Activated gamma-delta T cell treated with Interleukin-2 at 50 U/mL for 16 hours (primary cell): ENCODE results near the gene COL4A1.

Experiments used
- DNase-seq: peaks from one replicate; pipeline ENCODE4 v3.0.0-alpha.2; 2020

COL4A1 gene

DNA sequence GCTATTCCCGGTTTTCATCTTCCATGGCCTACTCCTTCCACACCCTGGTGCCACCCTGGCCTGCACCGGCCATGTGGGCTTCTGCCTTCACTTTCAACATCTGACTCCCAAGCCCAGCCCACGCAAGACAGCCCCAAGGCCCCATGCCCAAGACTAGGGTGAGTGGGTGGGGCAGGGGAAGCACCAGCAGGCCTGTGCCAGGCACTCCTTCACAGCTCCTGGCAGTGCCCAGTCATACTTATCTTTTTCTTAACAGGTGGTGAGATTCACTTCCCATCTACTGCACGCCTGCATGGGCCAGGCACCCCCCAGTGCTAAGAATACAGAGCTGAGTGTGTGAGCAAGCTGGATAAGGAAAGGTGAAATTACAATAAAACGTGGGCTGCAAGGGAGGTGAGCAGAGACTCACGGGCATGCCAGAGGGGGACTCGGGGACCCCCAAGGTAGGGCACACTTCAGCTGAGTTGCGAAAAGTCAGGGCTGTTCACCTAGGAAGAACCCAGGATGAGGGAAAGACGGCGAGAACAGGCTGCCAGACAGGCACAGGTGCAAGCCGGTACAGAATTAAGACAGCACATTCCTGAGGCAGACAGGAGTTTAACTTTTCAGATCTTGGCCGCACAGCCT is 55.7 kb downstream of the COL4A1 start:
- no peak for DNase-seq

DNA sequence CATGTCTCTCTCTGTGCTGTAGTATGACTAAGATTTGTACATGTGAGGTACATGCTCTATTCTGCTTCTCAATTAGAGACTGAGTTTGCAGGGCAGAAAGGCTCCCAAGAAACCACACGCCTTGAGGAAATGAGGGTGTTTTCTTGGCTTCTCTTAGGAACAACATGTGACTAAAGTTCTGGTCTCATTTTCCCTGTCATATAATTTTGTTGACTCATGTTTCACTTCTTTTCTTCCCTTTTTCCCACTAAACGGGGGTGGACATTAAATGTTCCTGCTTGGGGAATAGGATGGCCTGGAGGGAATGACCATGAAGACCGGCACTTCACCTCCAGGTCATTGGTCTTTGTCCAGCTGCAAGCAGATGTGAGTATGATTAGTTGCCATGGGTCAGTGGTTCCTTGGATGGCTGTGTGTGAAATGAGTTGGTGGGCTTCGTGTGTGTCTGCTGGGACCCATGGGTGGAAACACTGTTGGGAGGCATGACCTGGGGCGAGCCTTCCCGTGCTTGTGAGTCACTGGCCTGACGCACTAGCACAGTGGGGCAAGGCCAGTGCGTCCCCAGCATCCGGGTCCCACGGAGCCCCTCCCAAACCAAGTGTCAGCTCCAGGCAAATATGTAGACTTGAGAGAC is 56.6 kb downstream of the COL4A1 start:
- DNase-seq = no peak

DNA sequence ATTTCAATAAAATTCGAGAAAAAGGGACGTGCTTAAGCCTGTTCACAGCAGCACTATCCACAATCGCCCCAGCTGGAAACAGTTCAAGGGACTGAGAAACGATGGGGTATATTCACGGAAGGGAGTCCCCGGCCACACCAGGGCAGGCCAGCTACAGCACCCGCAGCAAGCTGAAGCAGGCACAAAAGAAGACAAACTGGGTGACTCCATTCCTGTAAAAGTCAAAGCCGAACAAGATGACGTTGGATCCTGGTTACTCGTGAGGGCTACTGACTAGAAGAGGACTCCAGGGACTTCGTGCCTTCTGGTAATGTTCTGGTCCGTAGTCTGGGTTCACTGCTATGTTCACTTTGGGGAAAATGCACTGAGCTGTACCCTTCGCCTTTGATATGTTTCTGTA is 57.6 kb downstream of the COL4A1 start:
- no peak for DNase-seq

DNA sequence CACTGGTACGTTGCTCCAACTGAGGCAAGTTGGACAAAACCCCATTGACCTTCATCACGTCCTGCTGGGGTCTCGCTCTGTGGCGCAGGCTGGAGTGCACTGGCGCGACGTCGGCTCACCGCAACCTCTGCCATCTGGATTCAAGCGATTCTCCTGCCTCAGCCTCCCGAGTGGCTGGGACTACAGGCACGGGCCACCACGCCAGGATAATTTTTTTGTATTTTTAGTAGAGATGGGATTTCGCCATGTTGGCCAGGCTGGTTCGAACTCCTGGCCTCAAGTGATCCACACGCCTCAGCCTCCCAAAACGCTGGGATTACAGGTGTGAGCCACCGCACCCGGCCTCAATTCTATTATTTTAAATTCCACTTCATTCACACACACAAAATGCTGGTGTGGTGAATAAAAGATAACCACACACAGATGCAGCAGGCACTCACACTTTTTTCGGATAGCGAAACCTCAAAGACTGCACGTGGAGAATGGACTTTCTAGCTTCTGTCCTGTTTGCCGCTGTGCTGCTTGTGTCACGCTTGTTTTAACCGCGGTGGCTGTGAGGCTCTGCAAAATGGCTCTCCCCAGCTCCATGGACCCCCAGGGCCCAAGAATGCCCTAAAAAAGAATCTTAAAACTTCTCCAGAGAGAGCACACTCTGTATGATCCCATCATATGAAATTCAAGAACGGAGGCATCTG is 58.4 kb downstream of the COL4A1 start:
- no peak for DNase-seq

DNA sequence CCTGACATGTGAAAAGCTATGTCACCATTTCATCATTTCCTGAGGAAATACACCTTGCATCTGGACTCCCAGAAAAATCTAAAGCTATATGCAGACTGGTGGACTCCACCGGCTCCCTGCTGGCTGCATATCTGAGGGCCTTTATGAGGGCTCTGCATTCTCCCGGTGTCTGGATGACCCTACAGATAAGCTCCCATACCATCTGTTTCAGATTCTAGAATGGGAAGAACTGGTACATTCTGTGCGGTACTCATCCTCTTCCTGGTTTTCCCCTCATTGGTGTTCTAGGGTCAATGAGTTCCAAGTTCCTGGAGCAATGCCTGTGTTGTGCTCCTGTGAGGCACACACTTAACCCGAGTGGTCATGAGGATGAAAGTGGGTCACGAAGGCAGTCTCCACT is 60.4 kb downstream of the COL4A1 start:
- DNase-seq = no peak

DNA sequence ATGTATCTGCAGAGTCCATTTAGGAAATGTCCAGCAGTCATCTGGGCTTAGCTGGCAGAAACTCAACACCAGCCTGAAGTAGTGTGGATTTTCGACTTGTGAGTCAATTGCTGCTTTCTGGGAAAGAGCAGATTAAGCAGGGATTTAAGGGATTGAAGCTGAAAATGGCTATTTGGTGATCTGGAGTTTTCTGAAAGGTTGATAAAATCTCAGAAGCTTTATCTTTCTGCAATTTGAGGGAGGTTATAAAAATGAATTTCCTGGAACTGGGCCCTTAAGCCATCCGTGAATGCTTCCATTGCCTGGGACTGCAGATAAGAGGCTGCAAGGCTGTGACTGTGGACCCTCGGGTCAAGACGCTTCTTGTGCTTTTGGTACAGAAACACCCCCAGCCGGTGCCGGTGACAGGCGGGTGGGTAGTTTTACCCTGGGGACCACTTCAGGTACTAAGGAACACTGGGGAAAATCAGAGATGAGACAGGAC is 61.5 kb downstream of the COL4A1 start:
- no peak for DNase-seq

DNA sequence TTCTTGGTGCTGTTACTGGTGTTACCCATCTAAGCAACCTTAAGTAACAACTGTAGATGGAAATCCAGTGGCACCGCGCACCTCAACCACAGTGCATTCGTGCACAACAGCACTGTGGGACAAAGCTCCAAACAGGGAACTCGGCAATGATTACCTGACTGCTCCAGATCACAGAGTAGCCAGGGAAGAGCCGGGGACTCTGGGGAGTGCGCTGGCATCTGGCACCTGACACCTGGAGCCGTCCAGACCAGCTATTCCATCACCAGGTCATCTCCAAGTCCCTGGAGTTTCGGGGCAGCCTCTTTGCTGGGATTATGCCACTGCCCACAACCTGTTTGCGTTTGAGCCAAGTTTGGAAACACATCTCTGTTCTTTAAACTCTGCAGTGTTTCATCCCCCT is 62.0 kb downstream of the COL4A1 start:
- DNase-seq = no peak

DNA sequence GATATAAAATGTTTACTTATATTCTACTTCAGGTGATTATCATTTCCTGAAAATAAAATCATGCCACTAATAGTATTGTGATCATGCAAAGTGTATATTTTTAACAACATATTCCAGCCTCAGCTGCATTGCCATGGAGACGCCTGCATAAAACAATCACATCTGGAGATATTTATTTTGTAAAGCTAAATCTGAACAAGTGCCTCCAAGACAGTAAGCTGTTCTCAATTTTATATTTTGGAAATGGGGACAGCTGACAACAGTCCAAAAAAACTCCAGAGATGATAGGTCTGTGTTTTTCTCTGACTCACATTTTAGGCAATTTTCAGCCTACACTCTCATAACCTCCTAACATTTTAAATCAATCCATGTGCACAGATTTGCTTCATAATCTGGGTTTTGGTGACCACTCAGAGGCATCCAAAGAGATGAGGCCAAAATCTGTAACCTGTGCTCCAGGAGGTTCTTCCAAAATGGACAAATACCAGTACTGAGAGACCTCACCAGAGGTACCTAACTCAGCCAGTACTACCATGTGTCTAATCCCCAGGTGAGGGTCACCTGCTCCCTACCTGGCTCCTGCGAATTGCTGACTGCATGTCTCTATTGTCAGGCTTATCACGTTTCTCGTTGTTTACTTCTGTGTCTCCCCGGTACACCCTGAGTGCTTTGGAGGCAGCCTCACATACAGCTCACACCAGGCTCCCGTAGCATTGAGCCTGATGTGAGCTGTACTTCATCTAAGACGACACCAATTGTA is 62.7 kb downstream of the COL4A1 start:
- no peak for DNase-seq

DNA sequence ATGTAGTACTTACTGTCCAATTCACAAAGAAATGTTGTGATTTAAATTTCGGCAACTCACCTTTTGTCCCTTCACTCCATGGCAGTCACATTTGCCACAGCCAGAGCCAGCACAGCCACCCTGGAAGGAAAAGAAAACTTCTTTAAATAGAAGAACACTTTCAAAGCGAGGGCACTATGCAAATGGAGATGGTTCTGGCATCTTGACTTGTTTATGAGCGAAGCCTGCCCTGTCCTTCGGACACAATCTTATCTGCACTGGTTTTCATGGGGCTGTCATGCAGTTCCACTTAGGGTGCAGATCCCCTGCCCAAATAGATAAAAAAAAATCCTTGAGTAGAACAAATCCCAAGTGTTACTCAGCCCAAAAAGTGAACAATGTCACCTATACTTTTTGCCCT is 64.3 kb downstream of the COL4A1 start:
- no peak for DNase-seq

DNA sequence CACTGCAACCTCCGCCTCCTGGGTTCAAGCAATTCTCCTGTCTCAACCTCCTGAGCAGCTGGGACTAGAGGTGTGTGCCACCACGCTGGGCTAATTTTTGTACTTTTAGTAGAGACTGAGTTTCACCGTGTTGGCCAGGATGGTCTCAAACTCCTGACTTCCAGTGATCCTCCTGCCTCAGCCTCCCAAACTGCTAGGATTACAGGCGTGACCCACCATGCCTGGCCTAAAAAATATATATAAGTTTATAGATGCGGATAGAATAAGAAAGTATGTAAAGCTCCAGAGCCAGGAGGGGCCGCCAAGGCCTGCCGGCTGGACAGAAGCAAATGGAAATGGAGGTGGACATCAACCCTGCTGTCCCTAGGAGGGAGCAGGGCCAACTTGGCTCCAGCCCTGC is 66.0 kb downstream of the COL4A1 start:
- no peak for DNase-seq

DNA sequence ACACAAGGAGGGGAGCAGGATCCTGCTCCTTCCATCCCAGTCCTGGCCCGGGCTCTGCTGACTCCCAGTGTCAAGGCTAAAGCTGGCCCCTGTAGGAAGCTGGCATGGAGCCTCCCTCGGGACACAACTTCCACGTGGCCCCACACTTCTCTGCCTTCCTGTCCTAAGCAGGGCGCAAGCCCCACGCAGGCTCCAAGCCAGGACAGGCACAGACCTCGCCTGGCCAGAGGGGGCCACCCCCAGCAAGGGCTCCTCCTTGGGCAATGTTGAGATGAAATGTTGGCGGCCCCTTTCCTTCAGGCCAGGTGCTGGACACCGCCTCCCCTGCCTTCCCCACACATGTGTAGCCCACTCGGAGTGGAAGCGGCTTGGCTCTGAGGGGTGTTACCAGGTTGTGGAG is 66.6 kb downstream of the COL4A1 start:
- DNase-seq = no peak

DNA sequence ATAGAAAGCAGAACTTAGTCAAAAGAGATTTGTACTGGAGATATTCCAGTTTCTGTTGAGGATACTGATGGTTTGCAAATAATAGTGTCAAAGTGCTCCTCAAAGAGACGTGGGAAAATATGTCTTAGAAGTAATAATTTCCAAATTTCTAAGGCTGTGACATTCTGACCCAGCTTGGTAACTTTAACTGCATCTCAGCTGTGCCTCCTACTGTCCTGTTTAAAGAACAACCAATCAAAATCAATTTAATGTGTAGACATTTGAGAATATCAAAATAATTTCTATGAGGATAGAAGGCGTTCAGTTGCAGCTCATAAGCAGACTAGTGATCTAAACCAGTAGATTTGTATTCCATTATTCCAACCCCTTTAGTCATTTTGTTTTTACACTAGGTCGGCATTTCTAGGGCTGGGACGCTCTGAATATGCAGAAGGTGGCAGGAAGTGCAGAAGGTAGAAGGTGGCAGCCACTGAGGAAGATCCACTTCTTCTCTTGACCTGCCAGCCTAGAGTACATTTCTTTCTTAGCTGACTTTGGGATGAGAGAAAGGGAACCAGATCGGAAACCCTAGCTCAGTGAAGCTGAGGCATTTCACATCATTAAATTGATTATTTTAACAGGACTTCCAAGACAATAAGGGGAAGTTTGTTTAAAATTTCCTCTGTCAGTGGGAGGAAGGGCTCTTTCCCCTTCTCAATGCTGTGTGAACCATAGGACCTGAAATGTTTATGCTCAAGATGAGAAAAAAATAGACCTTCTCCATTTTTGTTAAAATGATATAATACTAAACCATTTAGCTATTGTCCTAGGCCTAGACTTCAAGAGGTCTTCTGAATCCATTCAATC is 67.5 kb downstream of the COL4A1 start:
- DNase-seq = no peak

DNA sequence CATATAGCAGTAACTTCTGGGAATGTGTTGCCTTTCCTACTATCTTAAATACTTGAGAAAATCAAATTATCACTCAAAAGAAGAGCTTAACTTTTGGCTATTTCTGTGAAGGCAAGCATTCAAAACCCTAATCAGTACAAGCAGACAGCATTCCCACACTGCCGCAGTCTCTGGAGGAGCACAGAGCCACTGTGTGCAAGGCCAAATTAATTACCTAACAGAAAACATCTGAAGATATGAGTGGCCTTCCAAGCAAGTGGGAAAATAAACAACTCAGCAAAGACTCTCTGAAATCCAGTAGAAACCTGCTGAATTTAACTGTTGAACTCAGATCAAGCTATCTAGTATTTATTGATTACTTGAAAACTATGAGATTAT is 68.2 kb downstream of the COL4A1 start:
- no peak for DNase-seq

DNA sequence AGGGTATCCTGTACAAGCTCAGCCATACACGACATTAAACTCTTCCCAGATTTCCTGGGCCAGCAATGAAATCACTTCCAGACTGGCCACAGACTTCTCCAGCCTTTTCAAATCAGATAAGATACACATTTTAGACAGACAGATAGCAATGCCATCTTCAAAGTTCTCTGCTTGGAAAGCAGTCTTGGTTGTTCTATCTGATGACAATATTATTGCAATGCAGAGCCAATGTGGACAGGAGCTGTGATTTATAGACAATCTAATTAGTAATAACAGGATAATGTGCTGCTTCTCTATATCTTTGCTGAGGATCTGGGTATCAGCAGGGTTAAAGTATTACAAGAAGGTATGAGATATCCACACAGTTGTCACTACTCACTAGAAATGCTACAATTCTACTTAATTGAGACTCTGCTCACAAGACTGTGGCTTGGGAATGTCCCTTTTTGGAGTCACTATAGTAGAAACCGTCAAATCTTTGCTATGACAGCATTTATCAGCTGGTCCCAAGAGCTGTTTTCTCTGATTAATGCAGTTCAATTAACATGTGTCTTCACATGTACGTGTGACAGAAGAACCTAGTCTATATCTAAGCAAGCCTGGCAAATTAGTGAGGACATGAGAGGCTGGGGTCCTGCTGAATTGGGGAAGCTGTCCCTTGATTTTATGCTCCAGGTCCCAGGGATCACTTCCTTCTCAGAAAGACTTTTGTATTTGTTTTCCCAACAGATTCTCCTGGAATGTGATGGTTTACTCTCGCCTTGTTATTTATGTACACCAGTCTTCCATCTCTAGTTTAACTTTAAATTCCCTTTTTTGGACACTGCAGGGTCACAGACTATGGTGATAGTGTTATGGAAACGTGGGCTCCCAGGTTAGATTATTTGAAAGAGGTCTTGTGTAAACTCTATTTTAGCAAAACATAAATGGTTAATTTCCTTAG is 68.8 kb downstream of the COL4A1 start:
- no peak for DNase-seq

DNA sequence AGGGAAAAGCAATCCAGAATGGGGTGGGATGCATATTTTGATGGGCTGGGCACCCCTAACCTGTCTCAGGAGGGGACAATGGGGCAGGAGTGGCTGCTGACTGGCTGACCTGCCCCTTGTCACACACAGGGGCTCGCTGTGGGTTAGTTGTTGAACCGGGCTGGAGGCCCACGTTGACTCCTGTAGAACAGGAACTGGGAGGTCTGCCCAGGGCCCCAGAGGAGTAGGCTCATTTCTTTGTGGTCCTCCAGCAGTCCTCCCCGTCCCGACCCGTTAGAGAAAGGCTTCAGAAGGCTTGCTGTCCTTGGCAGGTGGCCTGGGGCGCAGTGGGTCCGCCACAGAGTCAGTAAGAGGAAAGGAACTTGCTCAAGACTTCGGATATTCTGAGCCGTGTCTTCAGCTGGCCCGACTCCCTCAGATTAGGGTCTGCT is 70.1 kb downstream of the COL4A1 start:
- no peak for DNase-seq

DNA sequence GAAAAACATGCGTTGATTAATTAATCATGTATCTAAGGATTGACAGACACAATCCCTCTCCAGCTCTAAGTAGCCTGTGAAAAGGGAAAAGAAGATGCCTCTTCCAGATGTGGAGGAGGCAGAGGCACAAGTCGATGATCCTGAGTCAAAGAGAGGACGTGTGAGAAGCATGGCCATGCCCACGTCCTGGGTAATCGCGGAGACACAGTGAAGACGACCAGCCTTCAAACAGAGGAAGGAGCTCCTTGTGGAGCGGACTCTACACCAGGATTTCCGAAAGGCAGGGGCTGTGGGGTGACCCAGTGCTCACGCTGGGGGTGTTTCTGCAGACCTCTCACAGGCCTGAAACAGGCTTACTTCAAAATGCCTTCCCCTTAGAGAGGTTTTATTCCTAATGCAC is 70.5 kb downstream of the COL4A1 start:
- no peak for DNase-seq

DNA sequence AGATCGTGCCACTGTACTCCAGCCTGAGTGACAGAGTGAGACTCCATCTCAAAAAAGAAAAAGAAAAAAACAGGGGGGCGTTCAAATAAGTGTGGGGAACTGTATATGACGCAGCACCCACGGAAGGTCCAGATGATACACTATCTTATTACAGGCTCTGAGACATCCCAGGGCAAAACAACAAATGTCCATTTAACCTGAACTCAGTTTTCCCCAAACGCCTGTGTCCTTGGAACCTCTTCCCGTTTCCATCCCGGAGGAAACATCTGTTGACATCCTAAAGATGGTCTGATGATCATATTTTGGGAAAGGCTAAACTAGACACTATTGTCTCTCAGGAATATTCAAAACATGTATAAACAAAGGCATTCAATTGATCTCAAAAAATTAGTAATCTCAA is 72.4 kb downstream of the COL4A1 start:
- no peak for DNase-seq

DNA sequence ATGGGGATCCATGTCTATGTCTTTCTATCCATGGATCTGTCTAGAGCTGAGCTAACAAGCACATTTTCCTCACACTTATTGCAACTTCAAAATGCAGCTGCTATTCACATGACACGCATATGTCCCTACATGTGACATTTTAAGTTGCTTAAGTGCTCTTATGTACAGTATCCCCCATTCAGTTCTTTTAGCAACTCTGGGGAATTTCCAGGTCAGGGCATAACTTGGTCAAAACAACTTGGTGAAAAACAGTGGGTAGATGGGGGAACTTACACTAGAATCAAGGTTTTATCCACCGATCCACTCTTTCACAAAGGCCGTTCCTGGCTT is 73.0 kb downstream of the COL4A1 start:
- DNase-seq = no peak

DNA sequence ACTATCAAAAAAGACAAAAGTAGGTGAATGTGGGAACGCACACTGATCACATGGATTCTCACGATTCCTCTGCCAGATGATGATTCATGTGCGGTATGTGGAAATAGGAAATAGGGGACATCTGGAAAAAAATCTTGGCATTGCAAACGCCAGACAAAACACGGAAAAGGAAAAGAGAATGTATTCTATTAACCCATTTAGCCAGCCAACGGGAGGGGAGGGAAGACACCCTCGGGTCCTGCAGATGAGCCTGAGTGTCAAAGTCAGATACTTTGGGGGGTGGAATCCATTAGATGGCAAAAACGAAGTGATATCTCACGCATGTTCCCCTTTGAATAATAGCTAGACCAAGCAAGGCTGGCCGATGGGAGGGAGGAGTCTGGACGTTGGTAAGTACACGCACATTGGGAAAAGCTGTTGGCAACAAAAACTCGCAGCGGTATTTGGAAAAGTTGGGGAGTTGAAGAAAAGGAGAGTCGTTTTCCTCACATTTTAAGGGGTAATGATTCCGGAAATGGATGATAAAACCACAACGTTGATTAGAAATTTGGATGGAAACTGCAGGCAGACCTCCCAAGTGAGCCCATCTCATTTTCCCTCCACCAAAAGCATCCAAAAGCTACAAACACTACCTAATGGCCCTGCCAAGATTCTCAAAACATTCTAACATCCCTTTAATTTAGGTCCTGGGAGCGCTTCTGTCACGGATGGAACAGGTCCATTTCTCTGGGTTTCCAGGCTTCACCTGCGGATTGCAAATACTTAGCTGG is 73.6 kb downstream of the COL4A1 start:
- no peak for DNase-seq

DNA sequence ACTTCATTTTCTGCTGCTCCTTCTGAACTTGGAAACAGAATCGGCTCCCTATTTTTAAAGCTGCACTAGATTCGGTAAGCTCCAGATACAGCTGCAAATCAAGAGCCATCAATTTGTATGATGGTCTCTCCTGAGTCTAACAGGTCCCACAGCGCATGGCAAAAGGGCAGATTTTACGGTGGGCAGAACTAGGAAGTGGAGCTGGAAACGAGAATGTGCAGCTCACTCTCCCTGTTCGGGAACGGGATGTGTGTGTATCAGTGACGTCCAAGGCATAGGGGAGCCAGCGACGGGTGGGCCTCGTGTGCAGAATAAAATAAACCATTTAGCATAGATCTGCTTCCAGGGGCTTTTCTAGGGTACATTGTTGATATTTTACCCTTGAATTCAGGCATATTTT is 74.2 kb downstream of the COL4A1 start:
- DNase-seq = no peak

DNA sequence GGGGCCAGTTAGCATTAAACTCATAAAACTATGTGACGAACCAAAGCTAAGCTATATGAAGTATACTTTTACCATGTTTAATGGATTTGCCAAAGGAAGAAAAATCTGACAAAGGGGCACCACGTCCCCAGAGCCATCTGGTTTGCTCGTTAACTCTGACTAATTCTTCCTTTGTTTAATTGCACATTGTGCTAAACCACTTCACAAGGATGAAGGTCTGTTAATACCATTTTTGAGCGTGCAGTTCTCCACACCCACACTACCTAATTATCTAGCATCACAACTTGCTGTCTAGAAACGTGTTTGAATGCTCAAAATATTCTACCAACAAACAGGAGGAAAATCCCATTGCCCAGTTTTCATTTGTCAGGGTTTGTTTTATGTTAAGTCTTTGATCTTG is 74.8 kb downstream of the COL4A1 start:
- DNase-seq = no peak
